Activated CD4-positive, alpha-beta T cell treated with anti-CD3 and anti-CD28 coated beads for 36 hours (primary cell): ENCODE measurements around the gene MOGAT1. TPM values are rescaled to one million over a fixed set of nuclear protein-coding genes. Genes with fewer than 3 reads are reported as not detected.

Experiments
- ATAC-seq: fragments of 200-7000 bp; cut with Tn5 transposase; one replicate; pipeline ENCODE4 v1.10.0; 2021; ENCODE audit warnings: mild to moderate bottlenecking, moderate library complexity
- CTCF ChIA-PET: fragments of 350-600 bp; sonication (Branson Sonifier 250); formaldehyde crosslinking; loops from one replicate; lab custom pipeline; 2021; ENCODE audit warnings: antibody characterized with exemption; lab: Charles Lee
- POLR2A ChIA-PET: fragments of 350-600 bp; sonication (Branson Sonifier 250); formaldehyde crosslinking; loops from one replicate; lab custom pipeline; 2021; ENCODE audit warnings: antibody characterized with exemption, inconsistent platforms; lab: Charles Lee
- DNase-seq: peaks from one replicate; pipeline ENCODE4 v3.0.0-alpha.2; 2020
- H3K27ac Mint-ChIP-seq: one replicate; pipeline ENCODE4 v1.8.0; 2021; ENCODE audit warnings: mixed read lengths
- H3K27me3 Mint-ChIP-seq: one replicate; pipeline ENCODE4 v1.8.0; 2021; ENCODE audit warnings: mixed read lengths
- H3K36me3 Mint-ChIP-seq: one replicate; pipeline ENCODE4 v1.8.0; 2021; ENCODE audit warnings: low read depth, mixed read lengths
- H3K4me1 Mint-ChIP-seq: one replicate; pipeline ENCODE4 v1.8.0; 2021; ENCODE audit warnings: mixed read lengths
- H3K4me3 Mint-ChIP-seq: one replicate; pipeline ENCODE4 v1.8.0; 2021; ENCODE audit warnings: mild to moderate bottlenecking, moderate library complexity, mixed read lengths
- H3K9me3 Mint-ChIP-seq: one replicate; pipeline ENCODE4 v1.8.0; 2021; ENCODE audit warnings: low read depth, mixed read lengths
- intact Hi-C, 2 experiments: fragments of 100-400 bp; cut with DNase I in 1 of 2; cut with micrococcal nuclease in 1 of 2; formaldehyde crosslinking; loops; one replicate each; pipeline versions ENCODE4 v1.14.2 to v1.15.1; 2022 to 2024; cut with DNase I, micrococcal nuclease
- total RNA-seq, 2 experiments: library from RNA; stranded (reverse); gene quantifications; one replicate each; pipeline ENCODE4 v1.2.3, GENCODE V29; 2021

Gene MOGAT1, protein sequence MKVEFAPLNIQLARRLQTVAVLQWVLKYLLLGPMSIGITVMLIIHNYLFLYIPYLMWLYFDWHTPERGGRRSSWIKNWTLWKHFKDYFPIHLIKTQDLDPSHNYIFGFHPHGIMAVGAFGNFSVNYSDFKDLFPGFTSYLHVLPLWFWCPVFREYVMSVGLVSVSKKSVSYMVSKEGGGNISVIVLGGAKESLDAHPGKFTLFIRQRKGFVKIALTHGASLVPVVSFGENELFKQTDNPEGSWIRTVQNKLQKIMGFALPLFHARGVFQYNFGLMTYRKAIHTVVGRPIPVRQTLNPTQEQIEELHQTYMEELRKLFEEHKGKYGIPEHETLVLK
- total RNA-seq, result not detected

DNA sequence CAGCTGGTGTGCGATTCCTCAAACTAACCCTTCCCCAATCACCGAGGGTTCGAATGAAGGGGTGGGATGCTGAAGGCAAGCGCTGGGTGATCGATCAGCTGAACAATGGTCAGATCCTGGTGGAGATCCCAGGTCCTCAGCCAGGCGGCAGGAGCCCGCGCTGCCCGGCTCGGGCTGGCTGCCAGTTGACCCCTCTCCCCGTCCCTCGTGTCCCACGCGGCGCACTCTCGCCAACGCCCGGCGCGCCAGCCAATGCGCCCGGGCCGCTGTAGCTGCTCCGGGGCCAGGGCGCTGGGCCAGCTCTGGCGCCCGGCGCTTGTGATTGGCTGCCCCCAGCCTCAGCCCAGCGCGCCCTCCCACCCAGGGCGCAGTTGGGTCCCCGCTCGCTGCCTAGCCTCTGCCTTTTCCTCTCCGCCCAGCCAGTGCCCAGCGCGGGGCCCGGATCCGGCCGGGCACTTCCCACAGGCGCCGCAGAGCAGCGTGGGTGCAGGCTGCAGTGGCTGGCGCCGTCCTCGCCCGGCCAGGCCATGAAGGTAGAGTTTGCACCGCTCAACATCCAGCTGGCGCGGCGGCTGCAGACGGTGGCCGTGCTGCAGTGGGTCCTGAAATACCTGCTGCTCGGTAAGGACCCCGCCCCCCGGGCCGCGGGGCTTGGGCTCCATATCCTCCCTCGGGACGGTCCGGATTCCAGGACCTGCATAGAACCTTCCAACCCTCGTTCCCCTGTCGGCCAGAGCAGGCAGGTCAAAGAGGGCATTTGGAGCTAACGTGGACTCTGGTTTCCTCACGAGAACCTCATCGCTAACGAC, at the start of gene MOGAT1:
MOGAT1 (plus strand) TSS at position 400 of the 809 bp plus-strand sequence; CDS start at position 528, 128 bp downstream.
- peak within 1 kb of the TSS; percentile 40 for H3K4me3 Mint-ChIP-seq
- no peaks in the 10 kb centered on the region for H3K9me3 Mint-ChIP-seq
- no peaks in the 10 kb centered on the region for H3K36me3 Mint-ChIP-seq
- CTCF ChIA-PET, result interaction anchor here (1.0 to 1.4 kb wide), 2 partner anchors 17 to 33 kb away, joined by 3 to 4 read pairs; no protein-coding TSS in a partner anchor
- peaks cover 8% of the 10 kb centered on the region for H3K4me1 Mint-ChIP-seq
- H3K27me3 Mint-ChIP-seq, result peaks cover 46% of the 10 kb centered on the region
- H3K27ac Mint-ChIP-seq, result no peak within 1 kb of the TSS
- DNase-seq (peak; percentile 14), ATAC-seq (peak; percentile 26)
- POLR2A ChIA-PET, result no interaction called here
- intact Hi-C loops, result no loop called here

DNA sequence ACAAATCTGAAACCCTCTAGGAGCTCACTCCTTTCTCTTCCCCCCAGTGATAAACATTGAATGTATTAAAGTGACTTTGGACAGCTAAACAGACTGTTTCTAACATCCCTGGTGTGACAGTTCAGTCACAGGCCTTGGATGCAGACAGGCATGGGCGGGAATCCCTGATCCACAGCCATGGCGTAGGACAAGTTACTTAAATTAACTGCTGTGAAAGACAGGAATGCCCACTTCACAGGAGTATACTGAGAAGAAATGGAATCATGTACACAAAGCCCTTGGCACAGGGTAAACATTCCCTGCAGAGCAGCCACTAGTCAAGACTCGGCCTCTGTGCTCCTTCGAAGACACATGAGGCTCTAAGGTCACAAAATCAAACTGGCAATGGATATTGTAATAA, 49.6 kb upstream of the MOGAT1 start:
- intact Hi-C loops, result no loop called here
- H3K36me3 Mint-ChIP-seq, result peaks cover 43% of the 10 kb centered on the region
- H3K4me3 Mint-ChIP-seq, result no peak overlapping the region
- POLR2A ChIA-PET, result no interaction called here
- DNase-seq, result no peak
- CTCF ChIA-PET, result no interaction called here
- H3K27me3 Mint-ChIP-seq, result no peaks in the 10 kb centered on the region
- ATAC-seq, result no peak
- no peaks in the 10 kb centered on the region for H3K9me3 Mint-ChIP-seq
- H3K4me1 Mint-ChIP-seq, result no peaks in the 10 kb centered on the region
- H3K27ac Mint-ChIP-seq, result no peak overlapping the region

DNA sequence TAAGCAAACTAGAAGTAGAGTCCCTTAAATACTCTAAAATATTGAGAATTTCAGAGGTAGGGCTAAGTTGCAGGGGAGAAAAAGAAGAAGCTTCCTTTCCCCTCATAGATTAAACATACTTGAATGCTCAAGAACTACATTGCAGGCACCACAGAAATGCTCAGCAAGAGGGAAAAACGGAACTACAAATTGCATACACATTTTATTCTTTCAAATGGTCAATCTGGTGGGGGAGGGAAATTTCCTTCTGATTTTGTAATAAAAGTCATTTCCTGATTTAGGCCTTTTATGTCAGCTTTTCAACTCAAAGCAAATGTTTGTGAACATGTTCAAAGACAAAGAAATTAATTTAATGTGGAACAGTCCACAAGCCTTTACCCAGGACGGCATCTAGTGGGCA, 48.5 kb upstream of the MOGAT1 start:
- no peaks in the 10 kb centered on the region for H3K27me3 Mint-ChIP-seq
- no peaks in the 10 kb centered on the region for H3K4me1 Mint-ChIP-seq
- ChIA-PET CTCF (no interaction called here), POLR2A (no interaction called here)
- intact Hi-C loops, result no loop called here
- no peak for DNase-seq
- no peak for ATAC-seq
- no peaks in the 10 kb centered on the region for H3K9me3 Mint-ChIP-seq
- no peak overlapping the region for H3K4me3 Mint-ChIP-seq
- H3K36me3 Mint-ChIP-seq, result peaks cover 49% of the 10 kb centered on the region
- no peak overlapping the region for H3K27ac Mint-ChIP-seq

DNA sequence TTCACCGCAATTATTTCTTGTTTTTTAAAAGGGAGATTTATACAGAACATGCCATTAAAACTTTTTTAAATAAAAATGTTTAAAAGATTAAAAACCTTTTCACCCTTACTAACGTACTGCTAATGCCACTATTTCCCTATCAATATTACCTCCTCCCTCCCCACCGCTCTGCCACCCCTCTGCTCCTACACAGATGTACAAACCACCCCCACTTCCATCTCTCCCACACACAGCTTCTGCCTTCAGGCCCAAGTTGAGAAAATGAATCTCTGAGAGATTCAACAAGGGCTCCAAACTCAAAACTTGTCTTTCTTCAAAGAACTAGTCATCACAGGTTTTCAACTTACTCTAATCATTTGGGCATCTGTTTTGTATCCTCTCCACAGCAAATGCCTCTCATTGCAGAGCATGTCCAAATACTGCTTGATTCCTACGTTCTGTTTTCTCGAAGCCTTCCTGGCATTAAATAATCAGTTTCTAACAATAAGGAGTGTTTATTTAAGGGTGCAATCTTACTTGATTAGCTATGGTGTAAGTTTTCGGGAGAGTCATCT, 47.6 kb upstream of the MOGAT1 start:
- Mint-ChIP-seq H3K27me3 (no peaks in the 10 kb centered on the region), H3K36me3 (peaks cover 49% of the 10 kb centered on the region)

DNA sequence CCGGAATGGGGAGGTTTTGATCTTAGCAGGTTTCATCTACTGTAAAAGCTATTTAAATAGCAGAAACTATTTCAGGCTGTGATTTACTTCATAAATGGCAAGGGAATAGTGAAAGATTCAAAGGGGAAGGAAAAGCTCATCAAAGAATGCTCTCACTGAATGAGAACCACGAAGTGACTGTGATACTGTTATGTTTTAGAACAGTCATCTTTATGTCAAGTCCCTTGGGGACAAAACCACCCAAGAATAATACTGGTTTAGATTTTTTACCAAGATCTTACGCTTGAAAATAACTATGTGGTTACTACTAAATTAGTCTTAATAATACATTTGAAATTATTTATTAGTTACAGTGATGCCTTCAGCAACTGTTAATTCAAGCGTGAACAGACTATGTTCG, 43.7 kb upstream of the MOGAT1 start:
- POLR2A ChIA-PET, result no interaction called here
- H3K9me3 Mint-ChIP-seq, result no peaks in the 10 kb centered on the region
- intact Hi-C loops, result no loop called here
- no peak for ATAC-seq
- no peaks in the 10 kb centered on the region for H3K27me3 Mint-ChIP-seq
- peaks cover 59% of the 10 kb centered on the region for H3K36me3 Mint-ChIP-seq
- CTCF ChIA-PET, result interaction anchor here (1.2 to 1.3 kb wide), 2 partner anchors 10 to 59 kb away, joined by 3 read pairs; no protein-coding TSS in a partner anchor
- H3K27ac Mint-ChIP-seq, result no peak overlapping the region
- no peak overlapping the region for H3K4me3 Mint-ChIP-seq
- no peaks in the 10 kb centered on the region for H3K4me1 Mint-ChIP-seq
- no peak for DNase-seq

More for the DNA sequence above, 47.6 kb upstream of the MOGAT1 start:
- ATAC-seq (no peak), DNase-seq (no peak)
- no peak overlapping the region for H3K4me3 Mint-ChIP-seq
- CTCF ChIA-PET, result interaction anchor here (0.6 to 0.8 kb wide), 4 partner anchors 13 to 306 kb away, joined by 3 to 8 read pairs (median 4); no protein-coding TSS in a partner anchor
- intact Hi-C loops, result no loop called here
- POLR2A ChIA-PET, result no interaction called here
- no peak overlapping the region for H3K27ac Mint-ChIP-seq
- no peaks in the 10 kb centered on the region for H3K4me1 Mint-ChIP-seq
- no peaks in the 10 kb centered on the region for H3K9me3 Mint-ChIP-seq

DNA sequence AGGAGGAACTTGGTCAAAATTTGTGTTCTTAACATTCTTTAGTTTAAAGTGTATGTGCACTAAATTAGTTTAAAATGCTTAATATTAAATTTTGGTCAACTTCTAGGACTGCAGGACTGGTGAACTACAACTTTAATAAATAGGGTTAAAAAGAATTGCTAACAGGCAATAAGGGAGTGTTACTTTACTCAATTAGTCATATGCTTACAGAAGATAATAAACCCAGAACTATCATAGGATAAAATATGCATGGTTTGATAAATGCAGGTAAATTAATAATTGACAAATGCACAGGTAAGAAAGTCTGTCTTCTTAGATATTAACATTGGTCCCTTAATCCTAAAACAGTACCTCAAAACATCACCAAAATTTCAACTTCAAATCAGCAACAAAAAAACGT, 36.2 kb upstream of the MOGAT1 start:
- DNase-seq (no peak), ATAC-seq (no peak)
- CTCF ChIA-PET, result no interaction called here
- intact Hi-C loops, result no loop called here
- Mint-ChIP-seq H3K36me3 (peaks cover 56% of the 10 kb centered on the region), H3K9me3 (no peaks in the 10 kb centered on the region), H3K27me3 (no peaks in the 10 kb centered on the region), H3K27ac (no peak overlapping the region), H3K4me3 (no peak overlapping the region), H3K4me1 (no peaks in the 10 kb centered on the region)
- POLR2A ChIA-PET, result no interaction called here

DNA sequence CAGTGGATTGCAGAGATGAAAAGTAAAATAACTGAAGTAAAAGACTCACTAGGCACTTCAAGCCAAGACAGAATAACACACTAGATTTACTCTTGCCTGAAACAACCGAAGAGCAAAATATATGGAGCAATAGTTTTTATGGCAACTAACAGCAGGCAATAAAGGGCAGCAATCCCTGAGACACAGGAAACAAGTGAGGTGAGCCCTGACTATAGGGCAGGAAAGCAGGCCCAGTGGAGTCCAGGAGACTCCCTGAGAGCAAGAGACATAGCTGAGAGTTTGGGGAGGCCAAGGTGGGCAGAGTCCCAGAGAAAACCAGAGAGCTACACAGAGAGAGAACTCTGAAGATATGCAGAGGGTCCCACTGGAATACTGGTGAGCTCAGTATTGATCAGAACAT, 34.4 kb upstream of the MOGAT1 start:
- no peak for ATAC-seq
- Mint-ChIP-seq H3K9me3 (no peaks in the 10 kb centered on the region), H3K4me3 (no peak overlapping the region), H3K27me3 (no peaks in the 10 kb centered on the region), H3K4me1 (peaks cover 3% of the 10 kb centered on the region), H3K36me3 (peaks cover 52% of the 10 kb centered on the region), H3K27ac (no peak overlapping the region)
- DNase-seq, result no peak
- intact Hi-C loops, result no loop called here
- CTCF ChIA-PET, result interaction anchor here (0.6 to 1.9 kb wide), 3 partner anchors 17 to 39 kb away, joined by 4 to 6 read pairs (median 4); no protein-coding TSS in a partner anchor
- POLR2A ChIA-PET, result no interaction called here

DNA sequence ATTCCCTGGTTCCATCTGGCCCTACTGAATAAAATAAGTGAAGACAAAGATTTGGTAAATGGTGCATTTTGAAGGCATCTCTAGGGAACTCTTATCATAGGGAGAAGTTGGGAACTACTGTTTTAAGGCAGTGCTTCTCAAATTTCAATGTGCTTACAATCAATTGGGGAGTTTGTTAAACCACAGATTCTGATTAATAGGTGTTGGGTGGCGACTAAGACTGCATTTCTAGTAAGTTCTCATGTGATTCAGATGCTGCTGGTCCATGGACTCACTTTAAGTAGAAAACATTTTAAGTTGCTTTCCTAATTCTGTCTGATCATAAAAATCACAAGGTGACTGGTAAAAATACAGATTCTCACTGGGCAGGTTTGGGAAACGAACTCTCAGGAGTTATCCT, 30.1 kb upstream of the MOGAT1 start:
- POLR2A ChIA-PET, result no interaction called here
- CTCF ChIA-PET, result no interaction called here
- H3K36me3 Mint-ChIP-seq, result peaks cover 59% of the 10 kb centered on the region

DNA sequence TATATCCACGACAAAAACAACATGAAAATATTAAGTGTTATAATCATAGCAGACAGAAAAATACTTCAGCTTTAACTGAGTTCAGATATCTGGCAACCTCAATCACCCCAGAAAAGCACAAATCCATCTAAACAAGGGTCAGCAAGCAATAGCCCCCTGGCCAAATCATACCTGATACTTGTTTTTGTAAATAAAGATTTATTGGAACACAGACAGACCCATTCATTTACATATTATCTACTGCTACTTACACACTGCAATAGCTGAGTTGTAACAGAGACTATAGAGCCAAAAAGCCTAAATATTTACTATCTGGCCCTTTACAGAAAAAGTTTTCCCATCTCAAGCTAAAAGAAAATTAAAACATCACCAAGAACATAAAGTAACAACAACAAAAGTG, 28.3 kb upstream of the MOGAT1 start:
- no peak overlapping the region for H3K27ac Mint-ChIP-seq
- ATAC-seq, result no peak
- ChIA-PET POLR2A (no interaction called here), CTCF (interaction anchor here (0.6 kb wide), 1 partner anchor 183 kb away, joined by 3 read pairs; no protein-coding TSS in a partner anchor)
- H3K4me1 Mint-ChIP-seq, result peaks cover 11% of the 10 kb centered on the region
- H3K4me3 Mint-ChIP-seq, result no peak overlapping the region
- H3K36me3 Mint-ChIP-seq, result peaks cover 59% of the 10 kb centered on the region
- no peaks in the 10 kb centered on the region for H3K9me3 Mint-ChIP-seq
- no peaks in the 10 kb centered on the region for H3K27me3 Mint-ChIP-seq
- no peak for DNase-seq
- intact Hi-C loops, result no loop called here

More for the DNA sequence above, 30.1 kb upstream of the MOGAT1 start:
- no peak overlapping the region for H3K4me3 Mint-ChIP-seq
- H3K4me1 Mint-ChIP-seq, result peaks cover 11% of the 10 kb centered on the region
- intact Hi-C loops, result no loop called here
- H3K9me3 Mint-ChIP-seq, result no peaks in the 10 kb centered on the region
- DNase-seq (no peak), ATAC-seq (no peak)
- no peaks in the 10 kb centered on the region for H3K27me3 Mint-ChIP-seq
- no peak overlapping the region for H3K27ac Mint-ChIP-seq

DNA sequence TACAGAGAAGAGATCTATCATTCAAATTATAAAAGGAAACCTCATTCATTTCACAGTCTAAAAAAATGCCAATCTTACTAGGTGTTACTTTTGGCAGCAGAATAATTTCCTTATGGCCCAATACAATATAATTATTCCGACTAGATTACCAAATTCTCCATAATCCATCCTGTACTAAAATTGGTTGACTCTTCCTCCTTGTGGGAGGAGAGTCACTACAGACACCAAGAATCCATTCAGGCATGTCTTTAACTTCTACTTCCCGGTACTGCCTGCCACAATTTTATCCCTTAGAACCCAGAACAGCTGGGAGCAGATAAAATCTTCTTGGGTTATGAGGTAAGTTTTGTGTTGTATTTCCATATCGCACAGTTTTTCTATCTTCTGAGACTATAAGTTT, 25.4 kb upstream of the MOGAT1 start:
- DNase-seq (no peak), ATAC-seq (no peak)
- ChIA-PET POLR2A (no interaction called here), CTCF (no interaction called here)
- intact Hi-C loops, result no loop called here
- Mint-ChIP-seq H3K4me3 (no peak overlapping the region), H3K36me3 (peaks cover 66% of the 10 kb centered on the region), H3K4me1 (peaks cover 24% of the 10 kb centered on the region), H3K9me3 (no peaks in the 10 kb centered on the region), H3K27me3 (no peaks in the 10 kb centered on the region), H3K27ac (no peak overlapping the region)

DNA sequence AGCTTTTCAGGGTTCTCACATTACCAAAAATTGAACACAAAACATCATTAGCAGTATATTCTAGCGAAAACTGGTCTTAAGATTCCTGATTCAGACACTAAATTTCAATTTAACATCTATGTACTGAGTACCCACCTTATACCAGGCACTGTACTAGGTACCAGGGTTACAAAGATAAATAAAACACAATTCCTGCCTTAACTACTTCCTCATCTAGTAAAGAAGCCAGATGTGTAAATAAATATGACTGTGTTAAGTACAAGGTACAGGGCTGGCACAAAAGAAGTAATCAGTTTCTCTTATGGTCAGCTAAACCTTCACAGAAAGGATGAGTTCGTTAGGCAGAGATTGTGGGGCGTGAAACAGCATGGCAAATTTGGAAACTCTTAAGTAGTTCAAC, 21.7 kb upstream of the MOGAT1 start:
- Mint-ChIP-seq H3K9me3 (no peaks in the 10 kb centered on the region), H3K4me3 (no peak overlapping the region), H3K27ac (no peak overlapping the region), H3K4me1 (peaks cover 40% of the 10 kb centered on the region), H3K36me3 (peaks cover 60% of the 10 kb centered on the region), H3K27me3 (no peaks in the 10 kb centered on the region)
- ChIA-PET POLR2A (no interaction called here), CTCF (interaction anchor here (0.9 kb wide), 1 partner anchor 11 kb away, joined by 3 read pairs; no protein-coding TSS in a partner anchor)
- no peak for ATAC-seq
- intact Hi-C loops, result loop anchor here in 1 of 2 experiments (10.0 kb wide), 2 partner anchors 1075 to 1925 kb away; partner anchors contain the start of gene EPHA4
- no peak for DNase-seq
